Measurements from ENCODE around the gene LSG1.

DNA sequence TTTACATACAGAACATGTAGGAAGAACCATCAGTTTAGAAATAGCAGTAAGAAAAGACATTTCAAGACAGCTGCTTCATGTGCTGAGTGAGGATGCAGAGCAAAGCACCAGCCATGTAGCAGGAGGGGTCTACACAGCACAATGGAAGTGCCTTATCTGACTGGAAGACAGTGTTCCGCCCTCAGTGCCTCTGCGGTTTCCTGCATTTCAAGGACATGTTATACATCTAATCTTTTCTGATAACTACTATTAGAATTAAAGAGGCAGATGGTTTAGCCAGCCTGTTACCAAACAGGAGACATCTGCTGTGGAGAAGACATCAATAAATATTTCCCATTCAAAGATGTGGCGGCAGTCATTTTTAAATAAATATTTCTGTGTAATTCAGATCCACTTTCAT lies 10.6 kb downstream of the LSG1 start:
- TF ChIP-seq SP4 (CRISPR knock-in tag; IDR thresholded peaks at IDR 0.05): no peak
- no peak for TF ChIP-seq RAD21 (CRISPR knock-in tag; IDR thresholded peaks at IDR 0.05)
- TF ChIP-seq ZNF256 (CRISPR knock-in tag; conservative IDR thresholded peaks at IDR 0.05): no peak
- TF ChIP-seq, protein P1, sequence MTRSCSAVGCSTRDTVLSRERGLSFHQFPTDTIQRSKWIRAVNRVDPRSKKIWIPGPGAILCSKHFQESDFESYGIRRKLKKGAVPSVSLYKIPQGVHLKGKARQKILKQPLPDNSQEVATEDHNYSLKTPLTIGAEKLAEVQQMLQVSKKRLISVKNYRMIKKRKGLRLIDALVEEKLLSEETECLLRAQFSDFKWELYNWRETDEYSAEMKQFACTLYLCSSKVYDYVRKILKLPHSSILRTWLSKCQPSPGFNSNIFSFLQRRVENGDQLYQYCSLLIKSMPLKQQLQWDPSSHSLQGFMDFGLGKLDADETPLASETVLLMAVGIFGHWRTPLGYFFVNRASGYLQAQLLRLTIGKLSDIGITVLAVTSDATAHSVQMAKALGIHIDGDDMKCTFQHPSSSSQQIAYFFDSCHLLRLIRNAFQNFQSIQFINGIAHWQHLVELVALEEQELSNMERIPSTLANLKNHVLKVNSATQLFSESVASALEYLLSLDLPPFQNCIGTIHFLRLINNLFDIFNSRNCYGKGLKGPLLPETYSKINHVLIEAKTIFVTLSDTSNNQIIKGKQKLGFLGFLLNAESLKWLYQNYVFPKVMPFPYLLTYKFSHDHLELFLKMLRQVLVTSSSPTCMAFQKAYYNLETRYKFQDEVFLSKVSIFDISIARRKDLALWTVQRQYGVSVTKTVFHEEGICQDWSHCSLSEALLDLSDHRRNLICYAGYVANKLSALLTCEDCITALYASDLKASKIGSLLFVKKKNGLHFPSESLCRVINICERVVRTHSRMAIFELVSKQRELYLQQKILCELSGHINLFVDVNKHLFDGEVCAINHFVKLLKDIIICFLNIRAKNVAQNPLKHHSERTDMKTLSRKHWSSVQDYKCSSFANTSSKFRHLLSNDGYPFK (CRISPR knock-in tag; IDR thresholded peaks at IDR 0.05; ENCODE audit: borderline replicate concordance): no peak
- TF ChIP-seq ZNF138 (CRISPR knock-in tag; IDR thresholded peaks at IDR 0.05; ENCODE audit: low read depth): no peak
- TF ChIP-seq EZH2 (conservative IDR thresholded peaks at IDR 0.05; ENCODE audit: low read depth, low read length): no peak
- no peak for TF ChIP-seq ZBTB21 (CRISPR knock-in tag; IDR thresholded peaks at IDR 0.05)
- TF ChIP-seq ZSCAN20 (CRISPR knock-in tag; IDR thresholded peaks at IDR 0.05; ENCODE audit: borderline replicate concordance): no peak
- TF ChIP-seq ZNF577 (CRISPR knock-in tag; IDR thresholded peaks at IDR 0.05; ENCODE audit: borderline replicate concordance, low read depth): no peak
- no peak for TF ChIP-seq ZNF792 (CRISPR knock-in tag; IDR thresholded peaks at IDR 0.05)
- no peak for TF ChIP-seq JUND (CRISPR knock-in tag; IDR thresholded peaks at IDR 0.05)
- TF ChIP-seq ZNF543 (CRISPR knock-in tag; IDR thresholded peaks at IDR 0.05): no peak

Data from HepG2 (cell line).